Mesendoderm (in vitro differentiated cells): Measurements from ENCODE around the gene RFT1.

Experiments
- DNase-seq: peaks from one replicate; pipeline ENCODE4 v3.0.0; 2013
- H2AK5ac ChIP-seq: 2 replicates; pipeline ENCODE4 v1.6.1; 2013; ENCODE audit warnings: low read length, inconsistent platforms
- H2BK120ac ChIP-seq: 2 replicates; pipeline ENCODE4 v1.6.1; 2013; ENCODE audit warnings: low read depth, mild to moderate bottlenecking, low read length, moderate library complexity, mixed read lengths
- H2BK15ac ChIP-seq: replicated peaks from 2 replicates; pipeline ENCODE4 v1.6.1; 2013; ENCODE audit warnings: low read depth, mild to moderate bottlenecking, moderate library complexity
- H2BK5ac ChIP-seq: 2 replicates; pipeline ENCODE4 v1.6.1; 2013; ENCODE audit warnings: low read length, inconsistent platforms
- H3K18ac ChIP-seq: 2 replicates; pipeline ENCODE4 v1.6.1; 2013; ENCODE audit warnings: mild to moderate bottlenecking, low read length, mixed read lengths
- H3K23ac ChIP-seq: one replicate; pipeline ENCODE4 v1.6.1; 2013; ENCODE audit warnings: low read length
- H3K27ac ChIP-seq: 2 replicates; pipeline ENCODE4 v1.5.1; 2013; ENCODE audit warnings: low read depth, mild to moderate bottlenecking, inconsistent platforms, low read length, moderate library complexity
- H3K27me3 ChIP-seq: 2 replicates; pipeline ENCODE4 v1.6.1; 2013; ENCODE audit warnings: low read length, control low read depth, mild to moderate bottlenecking, inconsistent platforms; ENCODE audit not compliant: insufficient read depth, poor library complexity
- H3K36me3 ChIP-seq: 2 replicates; pipeline ENCODE4 v1.6.1; 2013; ENCODE audit warnings: low read length, inconsistent platforms; ENCODE audit not compliant: control insufficient read depth, insufficient read depth
- H3K4ac ChIP-seq: one replicate; pipeline ENCODE4 v1.6.1; 2013; ENCODE audit warnings: low read depth, mild to moderate bottlenecking, low read length, moderate library complexity
- H3K4me1 ChIP-seq: 2 replicates; pipeline ENCODE4 v1.6.1; 2013; ENCODE audit warnings: low read depth, low read length, inconsistent platforms; ENCODE audit not compliant: control insufficient read depth
- H3K4me2 ChIP-seq: 2 replicates; pipeline ENCODE4 v1.6.1; 2013; ENCODE audit warnings: low read length
- H3K4me3 ChIP-seq: 2 replicates; pipeline ENCODE4 v1.5.1; 2013; ENCODE audit warnings: mild to moderate bottlenecking, low read length
- H3K56ac ChIP-seq: one replicate; pipeline ENCODE4 v1.6.1; 2013; ENCODE audit warnings: low read length
- H3K79me1 ChIP-seq: 2 replicates; pipeline ENCODE4 v1.6.1; 2013; ENCODE audit warnings: low read length, inconsistent platforms
- H3K79me2 ChIP-seq: 2 replicates; pipeline ENCODE4 v1.6.1; 2013; ENCODE audit warnings: mild to moderate bottlenecking, low read length; ENCODE audit not compliant: control insufficient read depth, insufficient read depth
- H3K9ac ChIP-seq: 2 replicates; pipeline ENCODE4 v1.6.1; 2013; ENCODE audit warnings: low read length, inconsistent platforms
- H4K5ac ChIP-seq: one replicate; pipeline ENCODE4 v1.6.1; 2013; ENCODE audit warnings: low read length
- H4K8ac ChIP-seq: one replicate; pipeline ENCODE4 v1.6.1; 2013; ENCODE audit warnings: low read depth, mild to moderate bottlenecking, control low read depth, low read length, moderate library complexity
- WGBS: extraction: QIAGEN DNeasy Blood & Tissue Kit; methylation state at CpG from one replicate; pipeline ENCODE4 v1.1.7; 2013; ENCODE audit warnings: low lambda C conversion rate, missing lambda C conversion rate; ENCODE audit not compliant: insufficient coverage; ENCODE audit errors: extremely low coverage; 5-methylcytosine and 5-hydroxymethylcytosine counted together

Gene RFT1

GRCh38 chr3:53046171-53047170 is 83.8 kb downstream of the RFT1 start:
- Histone ChIP-seq H2BK120ac (no peak overlapping the region), H3K4ac (peak overlapping the region; percentile 26), H2BK5ac (no peak overlapping the region), H3K9ac (peak overlapping the region; percentile 73), H3K79me2 (no peaks in the 10 kb centered on the region), H3K18ac (peak overlapping the region; percentile 89), H3K79me1 (no peaks in the 10 kb centered on the region), H3K56ac (peak overlapping the region; percentile 67), H4K8ac (no peak overlapping the region), H3K27me3 (peaks cover 5% of the 10 kb centered on the region), H4K5ac (no peak overlapping the region), H2BK15ac (no peak overlapping the region), H2AK5ac (no peak overlapping the region), H3K4me1 (no peaks in the 10 kb centered on the region), H3K4me3 (peak overlapping the region; percentile 13), H3K27ac (no peak overlapping the region), H3K36me3 (no peaks in the 10 kb centered on the region), H3K23ac (no peak overlapping the region), H3K4me2 (peak overlapping the region; percentile 54)
- peak; percentile 82 for DNase-seq
- no CpG with 5 or more reads among the region's 113 CpGs for whole genome bisulfite sequencing

- Histone ChIP-seq H4K5ac (no peak within 1 kb of the TSS), H3K4me1 (no peaks in the 10 kb centered on the region), H2BK5ac (no peak within 1 kb of the TSS), H2BK120ac (peak within 1 kb of the TSS; percentile 64), H3K4me2 (peak within 1 kb of the TSS; percentile 79), H3K27me3 (peaks cover 5% of the 10 kb centered on the region), H3K79me2 (no peaks in the 10 kb centered on the region), H3K27ac (peak within 1 kb of the TSS; percentile 28), H3K36me3 (no peaks in the 10 kb centered on the region), H3K9ac (peak within 1 kb of the TSS; percentile 73), H3K56ac (peak within 1 kb of the TSS; percentile 80), H2AK5ac (no peak within 1 kb of the TSS), H3K4ac (peak within 1 kb of the TSS; percentile 84), H4K8ac (no peak within 1 kb of the TSS), H3K18ac (peak within 1 kb of the TSS; percentile 89), H3K79me1 (no peaks in the 10 kb centered on the region), H3K23ac (no peak within 1 kb of the TSS), H2BK15ac (no peak within 1 kb of the TSS), H3K4me3 (peak within 1 kb of the TSS; percentile 82)
- WGBS = no CpG with 5 or more reads among the region's 117 CpGs
- peak; percentile 57 for DNase-seq
These were observed 84.6 kb downstream of the RFT1 start, which contains the start of gene SFMBT1 for GRCh38 chr3:53045518-53046170. SFMBT1 (minus strand) TSS chr3:53046073; CDS start chr3:52969128, 76,945 bp downstream.

DNA sequence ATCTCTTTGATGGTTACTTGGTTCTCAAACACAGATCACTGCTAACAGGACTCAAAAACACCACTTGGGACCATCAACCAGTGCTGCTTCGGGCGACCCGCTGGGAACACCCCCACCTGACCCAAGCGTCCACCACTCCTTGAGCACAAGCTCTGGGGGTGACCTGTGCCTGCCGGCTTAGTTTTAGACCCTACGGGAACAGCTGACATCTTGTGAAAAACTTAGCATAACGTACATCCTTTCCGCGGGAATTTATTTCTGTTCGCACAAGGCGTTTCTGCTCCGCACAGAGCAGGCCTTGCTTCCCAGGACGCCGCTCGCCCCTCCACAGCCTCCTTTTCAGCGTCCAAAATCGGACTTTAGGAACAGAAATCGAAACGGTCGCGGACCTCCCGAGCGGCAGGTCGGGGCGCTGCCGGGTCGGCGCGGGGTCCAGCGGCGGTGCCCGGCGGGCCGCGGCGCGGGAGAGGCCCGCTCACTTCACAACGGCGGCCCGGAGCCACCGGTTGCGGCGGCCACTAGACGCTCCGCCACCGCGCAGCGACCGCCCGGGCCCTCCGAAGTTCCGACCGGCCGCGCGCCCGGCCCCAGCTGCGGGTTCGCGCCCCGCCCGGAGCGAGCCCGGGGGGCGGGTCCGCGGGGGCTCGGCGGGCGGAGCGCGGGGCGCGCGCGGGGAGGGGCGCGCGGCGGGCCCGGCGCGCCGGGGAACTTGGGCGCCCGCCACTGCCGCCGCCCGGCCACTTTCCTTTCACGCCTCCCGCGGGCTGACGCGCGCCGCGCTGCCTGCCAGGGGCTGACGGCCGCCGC is 85.3 kb downstream of the RFT1 start:
- Histone ChIP-seq H2BK15ac (no peak overlapping the region), H3K27me3 (peaks cover 5% of the 10 kb centered on the region), H3K27ac (no peak overlapping the region), H3K4me3 (peak overlapping the region; percentile 56), H3K4ac (peak overlapping the region; percentile 84), H2AK5ac (no peak overlapping the region), H2BK5ac (no peak overlapping the region), H4K8ac (no peak overlapping the region), H3K4me2 (peak overlapping the region; percentile 79), H3K4me1 (no peaks in the 10 kb centered on the region), H3K23ac (no peak overlapping the region), H3K79me1 (no peaks in the 10 kb centered on the region), H3K9ac (peak overlapping the region; percentile 69), H3K56ac (peak overlapping the region; percentile 80), H4K5ac (no peak overlapping the region), H2BK120ac (no peak overlapping the region), H3K18ac (peak overlapping the region; percentile 89), H3K36me3 (no peaks in the 10 kb centered on the region), H3K79me2 (no peaks in the 10 kb centered on the region)
- no CpG with 5 or more reads among the region's 101 CpGs for WGBS
- peak; percentile 34 for DNase-seq

DNA sequence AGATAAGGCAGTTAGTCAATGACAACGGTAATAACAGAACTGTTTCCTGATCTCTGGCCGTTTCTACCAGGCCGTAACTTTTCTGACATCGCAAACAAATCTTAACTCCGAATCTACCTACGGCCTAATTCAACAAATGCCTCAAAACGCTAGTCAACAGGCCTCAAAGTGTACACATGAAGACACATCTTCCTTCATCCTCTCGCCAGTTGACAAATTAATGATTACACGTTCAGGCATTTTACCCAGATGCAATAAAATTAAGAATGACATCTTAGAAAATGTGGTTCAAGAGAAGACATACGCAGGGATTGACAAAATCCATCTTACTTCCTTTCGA is 85.9 kb downstream of the RFT1 start:
- peaks cover 5% of the 10 kb centered on the region for H3K27me3 ChIP-seq
- H3K18ac ChIP-seq = no peak overlapping the region
- H3K79me1 ChIP-seq = no peaks in the 10 kb centered on the region
- H3K4me3 ChIP-seq = no peak overlapping the region
- H3K4ac ChIP-seq = no peak overlapping the region
- no peak overlapping the region for H2BK120ac ChIP-seq
- WGBS = no CpG with 5 or more reads among the region's 11 CpGs
- H2BK5ac ChIP-seq = no peak overlapping the region
- H3K23ac ChIP-seq = no peak overlapping the region
- no peaks in the 10 kb centered on the region for H3K79me2 ChIP-seq
- no peak overlapping the region for H2AK5ac ChIP-seq
- H3K36me3 ChIP-seq = no peaks in the 10 kb centered on the region
- H4K8ac ChIP-seq = no peak overlapping the region
- DNase-seq = no peak
- H3K4me1 ChIP-seq = no peaks in the 10 kb centered on the region
- no peak overlapping the region for H3K56ac ChIP-seq
- H2BK15ac ChIP-seq = no peak overlapping the region
- H3K27ac ChIP-seq = no peak overlapping the region
- no peak overlapping the region for H4K5ac ChIP-seq
- no peak overlapping the region for H3K9ac ChIP-seq
- H3K4me2 ChIP-seq = no peak overlapping the region

- Histone ChIP-seq H4K8ac (no peak overlapping the region), H4K5ac (no peak overlapping the region), H3K4ac (no peak overlapping the region), H3K4me1 (no peaks in the 10 kb centered on the region), H3K36me3 (no peaks in the 10 kb centered on the region), H3K79me2 (no peaks in the 10 kb centered on the region), H3K79me1 (no peaks in the 10 kb centered on the region), H3K56ac (no peak overlapping the region), H3K23ac (no peak overlapping the region), H3K27ac (no peak overlapping the region), H2BK5ac (no peak overlapping the region), H3K27me3 (peaks cover 5% of the 10 kb centered on the region), H2BK15ac (no peak overlapping the region), H3K4me3 (no peak overlapping the region), H3K9ac (no peak overlapping the region), H3K4me2 (no peak overlapping the region), H2BK120ac (no peak overlapping the region), H2AK5ac (no peak overlapping the region), H3K18ac (no peak overlapping the region)
- 100% methylated on average over 1 of the region's 2 CpGs for WGBS
- no peak for DNase-seq
These were observed 86.5 kb downstream of the RFT1 start for GRCh38 chr3:53043738-53044137.
